K562 (cell line): ENCODE results near the gene PBX1. TPM values are rescaled to one million over a fixed set of nuclear protein-coding genes. Genes with fewer than 3 reads are reported as not detected.

ENCODE experiments used
- ATAC-seq: fragments of 200-7000 bp; cut with Tn5 transposase; 3 replicates; pipeline ENCODE4 v1.9.1; 2020; ENCODE audit warnings: moderate library complexity
- BruUV-seq: library from RNA; stranded (reverse); fragments of 400-500 nt; replicated peaks from 2 replicates; lab custom pipeline; 2021; lab: Mats Ljungman, UMichigan
- CTCF ChIA-PET: fragments of 300-600 bp; formaldehyde crosslinking; extraction: SDS; loops from one replicate; lab custom pipeline; 2021; ENCODE audit warnings: low intra/inter-chr PET ratio; lab: Yijun Ruan, JAX
- POLR2A ChIA-PET: fragments of 300-600, 350-650 bp; sonication (Branson Sonifier 250); formaldehyde crosslinking; extraction: SDS; loops from one replicate; lab custom pipeline; 2021; ENCODE audit warnings: antibody characterized with exemption, inconsistent platforms; lab: Yijun Ruan, JAX
- DNase-seq, 4 experiments: peaks; one replicate each; pipeline versions ENCODE4 v3.0.0 to v3.0.0-alpha.2; 2011 to 2018; ENCODE audit warnings: low spot score in 3 of 4, mixed read lengths in 3 of 4; ENCODE audit errors: extremely low read depth in 1 of 4
- FAIRE-seq: peaks from 2 replicates; lab custom pipeline; 2011; peaks lifted over from hg19 to GRCh38; lab: Jason Lieb, UNC
- H2AFZ ChIP-seq: 2 replicates; pipeline ENCODE4 v1.6.0; 2011; ENCODE audit warnings: low read depth, low read length, control low read depth, inconsistent platforms
- H3K27ac ChIP-seq: fragments of 200-600 bp; 3 replicates; pipeline ENCODE4 v1.8.0; 2011; ENCODE audit warnings: low read depth, mild to moderate bottlenecking, control low read depth, inconsistent platforms, low read length, moderate library complexity, mixed read lengths; ENCODE audit errors: extremely low read depth
- H3K27me3 ChIP-seq, 2 experiments: fragments of 300-600 bp in 1 of 2; 2 replicates in 1 of 2; 3 replicates in 1 of 2; pipeline versions ENCODE4 v1.6.0 to v1.8.0; 2011; ENCODE audit warnings: inconsistent platforms in 2 of 2, low read length in 2 of 2, mild to moderate bottlenecking in 1 of 2, mixed read lengths in 1 of 2, moderate library complexity in 1 of 2; ENCODE audit not compliant: control insufficient read depth in 2 of 2, insufficient read depth in 2 of 2
- H3K36me3 ChIP-seq: fragments of 300-600 bp; 3 replicates; pipeline ENCODE4 v1.8.0; 2011; ENCODE audit warnings: mild to moderate bottlenecking, low read length, inconsistent platforms; ENCODE audit not compliant: control insufficient read depth, insufficient read depth
- H3K4me1 ChIP-seq, 2 experiments: fragments of 200-600 bp in 1 of 2; replicated peaks in 1 of 2; 2 replicates in 1 of 2; 3 replicates in 1 of 2; pipeline versions ENCODE4 v1.5.1 to v1.8.0; 2011; ENCODE audit warnings: inconsistent platforms in 2 of 2, low read length in 2 of 2, mild to moderate bottlenecking in 1 of 2, mixed read lengths in 1 of 2, moderate library complexity in 1 of 2; ENCODE audit not compliant: control insufficient read depth in 2 of 2, insufficient read depth in 2 of 2
- H3K4me2 ChIP-seq: 2 replicates; pipeline ENCODE4 v1.6.1; 2011; ENCODE audit warnings: low read length, control low read depth, inconsistent platforms, mixed read lengths; ENCODE audit not compliant: insufficient read depth
- H3K4me3 ChIP-seq: fragments of 200-600 bp; sonication (generic), shearing (Covaris generic); 2 replicates; pipeline ENCODE4 v1.5.1; 2016; ENCODE audit warnings: control low read depth, inconsistent platforms
- H3K79me2 ChIP-seq: fragments of 200-600 bp; 3 replicates; pipeline ENCODE4 v1.8.0; 2011; ENCODE audit warnings: low read length, inconsistent platforms; ENCODE audit not compliant: control insufficient read depth, insufficient read depth
- H3K9ac ChIP-seq, 2 experiments: 2 replicates each; pipeline versions ENCODE4 v1.6.0 to v1.6.1; 2011; ENCODE audit warnings: low read depth in 2 of 2, low read length in 2 of 2, control low read depth in 1 of 2, inconsistent platforms in 1 of 2, mild to moderate bottlenecking in 1 of 2, mixed read lengths in 1 of 2; ENCODE audit not compliant: insufficient read depth in 1 of 2
- H3K9me1 ChIP-seq: one replicate; pipeline ENCODE4 v1.6.0; 2011; ENCODE audit warnings: inconsistent platforms, mild to moderate bottlenecking, low read length, moderate library complexity; ENCODE audit not compliant: control insufficient read depth, insufficient read depth
- H3K9me3 ChIP-seq: replicated peaks from 2 replicates; pipeline ENCODE4 v1.5.1; 2011; ENCODE audit warnings: low read depth, low read length, inconsistent platforms; ENCODE audit not compliant: control insufficient read depth, insufficient read depth
- H4K20me1 ChIP-seq: replicated peaks from 2 replicates; pipeline ENCODE4 v1.6.1; 2011; ENCODE audit warnings: low read length, inconsistent platforms, mixed read lengths; ENCODE audit not compliant: control insufficient read depth, insufficient read depth
- CBX2 ChIP-seq: fragments of 200-600 bp; sonication (generic); IDR thresholded peaks from one replicate; pipeline ENCODE4 v1.6.1; 2012; ENCODE audit warnings: mild to moderate bottlenecking, low read length, inconsistent platforms; ENCODE audit not compliant: insufficient read depth, poor library complexity, severe bottlenecking
- CBX8 ChIP-seq: fragments of 200-600 bp; sonication (generic); IDR thresholded peaks from 2 replicates; pipeline ENCODE4 v1.6.1; 2012; ENCODE audit warnings: borderline replicate concordance, mixed run types, low read depth, mild to moderate bottlenecking, moderate library complexity, mixed read lengths, low read length, control low read depth, inconsistent platforms; ENCODE audit not compliant: poor library complexity, severe bottlenecking; ENCODE audit errors: extremely low read depth
- FUS ChIP-seq: fragments of 200-400 bp; formaldehyde crosslinking; optimal IDR thresholded peaks from 2 replicates; pipeline ENCODE3; 2017; ENCODE audit warnings: low read depth, low read length
- KDM1A ChIP-seq, 2 experiments: fragments of 450-650 bp; IDR thresholded peaks; 2 replicates each; pipeline ENCODE4 v1.6.1; 2016; ENCODE audit warnings: mild to moderate bottlenecking in 2 of 2
- KDM4B ChIP-seq, 2 experiments: fragments of 450-650 bp in 1 of 2; sonication (generic) in 1 of 2; IDR thresholded peaks; 2 replicates each; pipeline ENCODE4 v1.6.1; 2016 to 2017; ENCODE audit warnings: borderline replicate concordance in 2 of 2, antibody characterized with exemption in 1 of 2, low read depth in 1 of 2, mild to moderate bottlenecking in 1 of 2
- KLF6 ChIP-seq: fragments of 250-450 bp; sonication (Bioruptor Pico); IDR thresholded peaks from 2 replicates; pipeline ENCODE4 v1.4.0; 2020; ENCODE audit warnings: mild to moderate bottlenecking, moderate library complexity, borderline replicate concordance
- NEUROD1 ChIP-seq: fragments of 150-350 bp; IDR thresholded peaks from 2 replicates; pipeline ENCODE4 v1.6.1; 2014; ENCODE audit warnings: borderline replicate concordance, low read length, low read depth; ENCODE audit not compliant: partially characterized antibody
- RNF2 ChIP-seq: sonication (generic); IDR thresholded peaks from 2 replicates; pipeline ENCODE4 v1.6.1; 2016
- RUNX1 ChIP-seq: sonication (generic); IDR thresholded peaks from 2 replicates; pipeline ENCODE4 v1.6.1; 2016; ENCODE audit warnings: antibody characterized with exemption, low read depth
- ZKSCAN3 ChIP-seq: fragments of 250-450 bp; sonication (Bioruptor Pico); IDR thresholded peaks from 2 replicates; pipeline ENCODE4 v1.4.0; 2020
- WGBS: fragments of 100-300 bp; shearing (Covaris generic); methylation state at CpG from one replicate; pipeline ENCODE4 v1.1.6; 2016; ENCODE audit warnings: low coverage, mixed read lengths; ENCODE audit not compliant: insufficient coverage; ENCODE audit errors: missing lambda C conversion rate; 5-methylcytosine and 5-hydroxymethylcytosine counted together
- in situ Hi-C: fragments of 300-500 bp; cut with MboI; formaldehyde crosslinking; loops from 4 replicates; pipeline ENCODE4 v1.15.0; 2018; ENCODE audit warnings: inconsistent platforms, mixed read lengths
- intact Hi-C: fragments of 100-400 bp; cut with micrococcal nuclease; formaldehyde crosslinking; loops from 2 replicates; pipeline ENCODE4 v1.14.2; 2022
- polyA plus RNA-seq, 8 experiments: library from polyadenylated mRNA; depleted of rRNA in 4 of 8; stranded (reverse) in 5 of 8; unstranded in 3 of 8; fragments of >200 nt; fragmentation: Nextera tagmentation in 2 of 8; fragmentation: Illumina TruSeq in 1 of 8; extraction: Ambion mirVana in 2 of 8; extraction: Trizol in 1 of 8; gene quantifications; 2 replicates each; pipeline versions ENCODE4 v1.2.1 to v1.2.3, GENCODE V29; 2011 to 2014; ENCODE audit warnings: inconsistent platforms in 1 of 8, missing spikeins in 1 of 8
- total RNA-seq, 7 experiments: library from RNA; depleted of rRNA in 6 of 7; stranded (reverse); fragments of >200 nt in 6 of 7; fragmentation: Illumina TruSeq in 2 of 7; extraction: Trizol in 2 of 7; gene quantifications; 2 replicates each; pipeline versions ENCODE4 v1.2.1 to v1.2.3, GENCODE V29; 2011 to 2021; ENCODE audit warnings: low replicate concordance in 1 of 7

The PBX1 gene
- total and polyA plus RNA-seq, 9 of the 15 experiments (the other 6 are each of a cell fraction or from before 2014, with no cell fraction given) = 0.03 to 0.62 (median 0.17) TPM

DNA sequence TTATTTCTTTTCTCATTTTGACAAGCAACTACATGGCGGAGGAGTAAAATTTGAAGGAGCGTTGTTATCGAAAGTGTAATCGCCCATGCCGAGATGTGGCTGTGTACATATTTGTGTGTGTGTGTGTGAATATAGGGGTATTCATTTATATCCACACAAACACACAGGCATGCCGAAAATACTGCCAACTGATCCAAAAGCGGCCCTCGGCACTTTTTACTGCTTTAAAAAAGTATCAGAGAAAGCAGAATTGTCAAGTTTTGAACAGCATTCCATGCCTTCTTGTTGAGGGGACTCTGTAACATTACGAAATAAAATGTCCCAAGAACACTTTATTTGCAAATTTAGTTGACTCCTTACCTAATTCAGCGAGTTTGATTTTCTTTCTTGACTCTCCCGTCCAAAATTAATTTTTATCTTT is 1.1 kb downstream of the PBX1 start:
- H2AFZ ChIP-seq = no peak overlapping the region
- in situ Hi-C loops = no loop called here
- H3K4me1 ChIP-seq = no peaks in the 10 kb centered on the region; a peak in 1 of 5 replicates
- ATAC-seq = no peak
- CTCF ChIA-PET = no interaction called here
- H3K4me3 ChIP-seq = no peak overlapping the region
- H3K9me3 ChIP-seq = no peaks in the 10 kb centered on the region
- BruUV-seq = no TSS peak
- H4K20me1 ChIP-seq = no peaks in the 10 kb centered on the region
- no peaks in the 10 kb centered on the region for H3K36me3 ChIP-seq
- TF ChIP-seq RNF2 = no peak
- TF ChIP-seq FUS = no peak
- TF ChIP-seq KDM4B (IDR thresholded peaks at IDR 0.05; ENCODE audit: borderline replicate concordance in 2 of 2, low read depth in 1 of 2) = no peak
- no peak for TF ChIP-seq NEUROD1
- TF ChIP-seq, all 486 proteins: peak for 0
- Histone ChIP-seq H3K9me1 (no peaks in the 10 kb centered on the region), H3K4me2 (no peak overlapping the region), H3K79me2 (no peaks in the 10 kb centered on the region), H3K27me3 (no peaks in the 10 kb centered on the region), H3K9ac (no peak overlapping the region), H3K27ac (no peak overlapping the region)
- DNase-seq = no peak
- POLR2A ChIA-PET = no interaction called here
- no peak for FAIRE-seq
- intact Hi-C loops = no loop called here
- WGBS = under 1% methylated on average over 11 of the region's 11 CpGs

- CTCF ChIA-PET = no interaction called here
- H3K9ac ChIP-seq = no peak overlapping the region
- BruUV-seq = no TSS peak
- DNase-seq (no peak), ATAC-seq (no peak), FAIRE-seq (no peak)
- POLR2A ChIA-PET = no interaction called here
- 12% methylated on average over 2 of the region's 2 CpGs for WGBS
- no peaks in the 10 kb centered on the region for H4K20me1 ChIP-seq
- H3K79me2 ChIP-seq = no peaks in the 10 kb centered on the region
- no peaks in the 10 kb centered on the region for H3K9me1 ChIP-seq
- no peaks in the 10 kb centered on the region; a peak in 1 of 5 replicates for H3K4me1 ChIP-seq
- intact Hi-C loops (no loop called here), in situ Hi-C loops (no loop called here)
- no peak overlapping the region for H3K4me2 ChIP-seq
- no peaks in the 10 kb centered on the region for H3K9me3 ChIP-seq
- H3K27ac ChIP-seq = no peak overlapping the region
- H2AFZ ChIP-seq = no peak overlapping the region
- no peaks in the 10 kb centered on the region for H3K27me3 ChIP-seq
- TF ChIP-seq CBX2 (peak; percentile 89), RUNX1 (no peak), ZKSCAN3 (no peak), KDM1A (IDR thresholded peaks at IDR 0.05) (no peak), CBX8 (peak; percentile 33), KLF6 (no peak)
- H3K36me3 ChIP-seq = no peaks in the 10 kb centered on the region
- no peak overlapping the region for H3K4me3 ChIP-seq
These were observed 1.6 kb downstream of the PBX1 start for GRCh38 chr1:164560556-164560955.
